Measurements from ENCODE around the gene SCYL1.
"Not testable (repeated sequence)": the region's sequence is repeated elsewhere in the genome, so short reads cannot be mapped to it uniquely, and the experiment has no call there.

The SCYL1 gene

DNA sequence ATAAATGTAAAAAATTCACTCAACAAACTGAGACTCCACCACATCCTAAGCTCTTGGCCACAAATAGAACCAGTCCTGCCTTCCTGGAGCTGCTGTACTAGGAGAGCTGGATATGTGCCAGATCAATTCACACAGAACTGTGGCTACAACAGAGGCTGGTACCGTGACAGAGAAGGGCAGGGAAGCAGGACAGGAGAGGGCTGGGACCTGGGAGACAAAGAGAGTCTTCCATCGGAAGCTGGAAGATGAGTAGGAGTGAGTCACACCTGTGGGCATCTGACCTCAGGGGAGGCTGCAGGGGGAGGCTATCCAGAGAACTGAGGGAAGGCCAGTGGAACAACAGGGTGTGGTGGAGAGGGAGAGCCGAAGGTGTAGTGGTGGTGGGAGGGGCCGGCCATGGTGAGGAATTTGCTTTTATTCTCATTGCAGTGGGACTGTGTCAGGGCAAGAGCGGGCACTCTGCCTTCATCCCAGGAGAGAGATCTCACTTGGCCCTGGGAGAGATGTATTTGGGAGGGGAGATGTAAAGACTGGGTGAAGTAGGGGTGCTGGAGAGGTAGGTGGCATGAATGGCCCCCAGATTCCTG, 35.2 kb downstream of the SCYL1 start:
- TF ChIP-seq CTCF (IDR thresholded peaks at IDR 0.05; ENCODE audit: low read depth, low read length, missing control alignments): no peak
- DNase-seq (ENCODE audit: low read depth): no peak
- no peak overlapping the region for H3K4me3 ChIP-seq (ENCODE audit: low read depth, low read length)

DNA sequence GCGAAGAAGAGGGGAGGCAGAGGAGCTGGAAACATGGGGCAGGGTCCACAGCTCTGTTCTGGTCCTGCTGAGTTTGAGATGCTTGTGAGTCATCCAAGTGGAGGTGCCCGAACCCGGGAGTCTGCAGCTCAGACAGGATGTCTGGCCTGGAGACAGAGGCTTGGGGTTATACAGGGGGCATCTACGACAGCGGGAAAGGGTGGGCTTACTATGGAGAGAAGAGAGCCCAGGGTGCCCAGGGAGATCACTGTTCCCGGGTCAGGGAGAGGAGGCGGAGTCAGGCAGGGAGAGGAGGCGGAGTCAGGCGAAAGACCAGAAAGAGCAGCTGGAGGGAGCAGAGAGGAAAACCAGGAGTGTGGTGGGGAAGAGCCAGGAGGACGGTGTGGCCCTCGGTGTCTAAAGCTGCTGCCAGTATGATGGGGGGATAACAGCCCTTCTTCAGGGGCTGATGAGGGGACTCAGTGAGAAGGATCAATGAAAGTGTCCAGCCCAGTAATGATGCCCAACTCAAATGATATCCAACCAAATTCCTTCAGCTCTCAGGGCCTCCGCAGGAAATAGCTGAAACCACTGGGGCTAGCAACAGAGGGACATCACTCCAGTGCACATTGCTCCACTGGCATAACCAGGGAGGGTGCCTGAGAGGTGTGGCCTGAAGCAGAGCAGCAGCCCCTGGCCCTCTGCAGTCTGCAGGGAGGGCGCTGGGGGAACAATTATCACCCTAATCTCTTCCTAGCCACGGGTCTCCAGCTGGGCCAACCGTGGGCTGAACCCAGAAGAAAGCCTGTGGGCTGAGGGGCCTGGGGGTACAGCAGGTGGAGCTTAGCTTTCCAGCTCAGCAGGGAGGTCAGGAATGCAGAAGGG, 35.9 kb downstream of the SCYL1 start:
- no peak for TF ChIP-seq CTCF (IDR thresholded peaks at IDR 0.05; ENCODE audit: low read depth, low read length, missing control alignments)
- no peak overlapping the region for H3K4me3 ChIP-seq (ENCODE audit: low read depth, low read length)
- no peak for DNase-seq (ENCODE audit: low read depth)

DNA sequence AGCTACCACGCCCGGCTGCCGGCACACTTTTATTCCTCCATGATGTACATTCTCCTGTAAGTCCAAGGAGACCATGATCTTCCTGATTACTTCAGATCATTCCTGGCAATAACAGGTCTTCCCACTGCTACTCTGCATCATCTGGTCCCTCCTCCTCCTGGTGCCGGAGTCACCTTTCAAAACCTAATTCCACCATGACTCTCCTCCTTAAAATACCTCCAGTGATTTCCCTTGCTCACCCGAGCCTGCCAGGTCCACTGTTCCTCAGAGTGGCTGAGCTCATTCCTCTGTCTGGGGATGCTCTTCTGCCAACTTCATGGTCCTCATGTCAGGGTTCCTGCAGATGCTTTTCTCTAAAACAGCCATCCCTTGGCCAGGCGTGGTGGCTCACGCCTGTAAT, 37.1 kb downstream of the SCYL1 start:
- no peak overlapping the region for H3K4me3 ChIP-seq (ENCODE audit: low read depth, low read length)
- DNase-seq (ENCODE audit: low read depth): no peak
- TF ChIP-seq CTCF (IDR thresholded peaks at IDR 0.05; ENCODE audit: low read depth, low read length, missing control alignments): no peak

- no peak for TF ChIP-seq CTCF (IDR thresholded peaks at IDR 0.05; ENCODE audit: low read depth, low read length, missing control alignments)
- DNase-seq (ENCODE audit: low read depth): no peak
- no peak overlapping the region for H3K4me3 ChIP-seq (ENCODE audit: low read depth, low read length)
Observed at GRCh38 chr11:65562788-65563187, 37.9 kb downstream of the SCYL1 start.

DNA sequence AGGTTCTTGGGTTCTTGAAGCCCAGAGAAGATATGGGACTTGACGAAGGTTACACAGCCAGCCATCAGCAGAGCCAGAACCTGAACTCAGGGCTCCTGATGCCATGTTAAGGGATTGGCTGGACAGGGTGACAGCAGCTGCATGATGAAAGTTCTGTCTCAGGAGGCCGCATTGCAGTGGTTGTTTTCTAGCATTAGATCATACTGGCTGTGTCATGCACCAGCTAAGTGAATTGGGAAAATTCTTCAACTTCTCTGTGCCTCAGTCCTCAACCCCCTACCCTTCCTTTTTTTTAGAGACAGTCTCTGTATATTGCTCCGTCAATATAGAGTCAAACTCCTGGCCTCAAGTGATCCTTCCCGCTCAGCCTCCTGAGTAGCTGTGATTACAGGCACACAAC, 38.7 kb downstream of the SCYL1 start:
- TF ChIP-seq CTCF (IDR thresholded peaks at IDR 0.05; ENCODE audit: low read depth, low read length, missing control alignments): no peak

DNA sequence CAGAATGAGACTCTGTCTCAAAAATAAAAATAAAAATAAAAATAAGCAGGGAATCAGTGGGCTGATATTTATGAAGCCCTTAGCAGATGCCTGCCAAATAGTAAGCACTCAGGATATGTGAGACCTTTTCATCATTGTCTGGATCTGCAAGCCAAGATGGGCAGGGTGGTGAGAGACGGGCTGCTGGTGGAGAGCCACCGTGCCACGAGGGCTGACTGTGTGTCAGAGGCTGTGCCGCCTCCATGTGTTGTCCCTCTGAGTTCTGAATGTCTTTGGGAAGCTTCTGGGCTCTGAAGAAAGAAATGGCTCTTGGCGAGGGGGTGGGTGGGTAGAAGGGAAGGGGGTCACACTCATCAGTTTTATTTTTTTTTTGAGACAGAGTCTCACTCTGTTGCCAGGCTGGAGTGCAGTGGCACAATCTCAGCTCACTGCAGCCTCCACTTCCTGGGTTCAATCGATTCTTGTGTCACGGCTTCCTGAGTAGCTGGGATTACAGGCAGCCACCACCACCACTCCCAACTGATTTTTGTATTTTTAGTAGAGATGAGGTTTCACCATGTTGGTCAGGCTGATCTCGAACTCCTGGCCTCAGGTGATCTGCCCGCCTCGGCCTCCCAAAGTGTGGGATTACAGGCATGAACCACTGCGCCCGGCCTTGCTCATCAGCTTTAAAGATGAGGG, 40.1 kb downstream of the SCYL1 start:
- DNase-seq (ENCODE audit: low read depth): not testable (repeated sequence)

More for the DNA sequence above, 38.7 kb downstream of the SCYL1 start:
- no peak overlapping the region for H3K4me3 ChIP-seq (ENCODE audit: low read depth, low read length)
- DNase-seq (ENCODE audit: low read depth): no peak

DNA sequence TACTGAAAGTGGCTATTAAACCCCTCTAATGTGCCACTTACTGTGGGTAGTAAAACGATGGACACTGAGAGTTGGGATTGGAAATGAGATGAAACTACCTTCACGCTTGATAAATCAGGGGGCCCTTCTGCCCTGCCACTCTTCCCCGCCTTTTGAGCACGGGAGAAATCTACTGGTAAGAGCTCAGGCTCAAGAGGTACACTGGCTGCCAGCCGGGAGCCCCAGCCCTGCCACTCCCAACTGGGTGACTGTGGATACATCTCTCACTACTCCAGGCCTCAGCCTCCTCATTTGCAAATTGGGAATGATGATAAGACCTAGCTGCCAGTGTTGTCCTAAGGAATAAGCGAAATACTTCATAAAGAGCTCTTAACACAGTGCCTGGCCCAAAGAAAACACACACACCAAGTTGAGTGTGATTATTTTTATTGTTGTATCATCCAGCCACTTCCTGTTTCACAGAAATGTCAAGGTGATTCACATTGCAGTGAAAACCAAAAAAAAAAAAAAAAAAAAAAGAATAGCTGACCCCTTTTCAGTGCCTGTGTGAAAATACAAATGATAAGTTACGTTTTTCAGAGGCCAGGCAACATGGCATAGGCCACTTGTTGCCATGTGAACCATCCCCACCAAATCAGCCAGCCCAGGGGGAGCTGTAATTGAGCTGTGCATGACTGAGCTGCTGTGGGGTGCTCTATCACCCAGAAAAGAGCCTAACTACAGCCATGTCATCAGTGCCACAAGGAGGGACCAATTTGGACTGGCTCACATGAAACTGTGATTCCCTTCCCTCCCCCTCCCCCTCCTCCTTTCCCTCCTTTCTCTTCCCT, 41.0 kb downstream of the SCYL1 start:
- TF ChIP-seq CTCF (IDR thresholded peaks at IDR 0.05; ENCODE audit: low read depth, low read length, missing control alignments): no peak
- H3K4me3 ChIP-seq (ENCODE audit: low read depth, low read length): no peak overlapping the region
- DNase-seq (ENCODE audit: low read depth): no peak

More for the DNA sequence above, 40.1 kb downstream of the SCYL1 start:
- H3K4me3 ChIP-seq (ENCODE audit: low read depth, low read length): not testable (repeated sequence)

Measured in GM12864 (cell line).